Measurements from ENCODE around the gene AMFR. TPM values are rescaled to one million over a fixed set of nuclear protein-coding genes. Genes with fewer than 3 reads are reported as not detected.

AMFR gene
- total RNA-seq, 4 donors from 2014 or later, result 172 to 216 (median 194) TPM

GRCh38 chr16:56414366-56414765 is 11.0 kb downstream of the AMFR start:
- TF ChIP-seq CTCF (IDR thresholded peaks at IDR 0.05) (no peak), POLR2A (IDR thresholded peaks at IDR 0.05) (no peak), POLR2AphosphoS5 (IDR thresholded peaks at IDR 0.05) (no peak), EP300 (IDR thresholded peaks at IDR 0.05) (no peak)
- H3K36me3 ChIP-seq, result peaks cover 0 to 42% of the 10 kb centered on the region in 2 donors
- no peaks in the 10 kb centered on the region for H3K9me3 ChIP-seq
- no peaks in the 10 kb centered on the region for H3K27me3 ChIP-seq
- H3K4me3 ChIP-seq, result no peak overlapping the region
- no peak overlapping the region for H3K27ac ChIP-seq
- WGBS, 2 donors (ENCODE audit: low coverage in 1 of 2), result 82 to 83% methylated on average over 3 to 5 of the region's 5 CpGs
- peaks cover 0 to 43% (median 0%) of the 10 kb centered on the region in 3 donors for H3K4me1 ChIP-seq
- ATAC-seq, result no peak

GRCh38 chr16:56413381-56413780 is 12.0 kb downstream of the AMFR start:
- no peaks in the 10 kb centered on the region for H3K27me3 ChIP-seq
- no peaks in the 10 kb centered on the region for H3K9me3 ChIP-seq
- peaks cover 6 to 52% of the 10 kb centered on the region in 2 donors for H3K36me3 ChIP-seq
- no peak overlapping the region for H3K4me3 ChIP-seq
- 75 to 90% methylated on average over 4 to 5 of the region's 5 CpGs for WGBS, 2 donors (ENCODE audit: low coverage in 1 of 2)
- TF ChIP-seq EP300 (IDR thresholded peaks at IDR 0.05), result no peak
- TF ChIP-seq POLR2AphosphoS5 (IDR thresholded peaks at IDR 0.05), result no peak
- no peak for TF ChIP-seq CTCF (IDR thresholded peaks at IDR 0.05)
- no peak for TF ChIP-seq POLR2A (IDR thresholded peaks at IDR 0.05)
- H3K4me1 ChIP-seq, result peaks cover 0 to 36% (median 0%) of the 10 kb centered on the region in 3 donors
- no peak for ATAC-seq
- H3K27ac ChIP-seq, result no peak overlapping the region

- TF ChIP-seq EP300 (IDR thresholded peaks at IDR 0.05) (no peak), POLR2A (IDR thresholded peaks at IDR 0.05) (no peak), POLR2AphosphoS5 (IDR thresholded peaks at IDR 0.05) (no peak), CTCF (IDR thresholded peaks at IDR 0.05) (no peak)
- H3K36me3 ChIP-seq, result peaks cover 8 to 67% of the 10 kb centered on the region in 2 donors
Measured at GRCh38 chr16:56411624-56412023, 13.7 kb downstream of the AMFR start.

GRCh38 chr16:56411123-56411522 is 14.2 kb downstream of the AMFR start:
- Histone ChIP-seq H3K27ac (no peak overlapping the region), H3K4me3 (no peak overlapping the region), H3K36me3 (peaks cover 8 to 67% of the 10 kb centered on the region in 2 donors), H3K9me3 (no peaks in the 10 kb centered on the region), H3K27me3 (no peaks in the 10 kb centered on the region), H3K4me1 (peaks cover 0 to 28% (median 0%) of the 10 kb centered on the region in 3 donors)
- 72 to 80% methylated on average over 2 to 3 of the region's 5 CpGs for WGBS, 2 donors (ENCODE audit: low coverage in 1 of 2)
- TF ChIP-seq EP300 (IDR thresholded peaks at IDR 0.05) (no peak), POLR2AphosphoS5 (IDR thresholded peaks at IDR 0.05) (no peak), POLR2A (IDR thresholded peaks at IDR 0.05) (no peak), CTCF (IDR thresholded peaks at IDR 0.05) (no peak)
- ATAC-seq, result no peak

More at GRCh38 chr16:56411624-56412023, 13.7 kb downstream of the AMFR start:
- Histone ChIP-seq H3K27me3 (no peaks in the 10 kb centered on the region), H3K4me3 (no peak overlapping the region), H3K4me1 (peaks cover 0 to 33% (median 0%) of the 10 kb centered on the region in 3 donors), H3K27ac (no peak overlapping the region), H3K9me3 (no peaks in the 10 kb centered on the region)
- 87 to 100% methylated on average over 2 of the region's 2 CpGs for WGBS, 2 donors (ENCODE audit: low coverage in 1 of 2)
- ATAC-seq, result no peak

GRCh38 chr16:56409195-56409594 is 16.1 kb downstream of the AMFR start:
- TF ChIP-seq CTCF (IDR thresholded peaks at IDR 0.05) (no peak), POLR2AphosphoS5 (IDR thresholded peaks at IDR 0.05) (no peak), POLR2A (IDR thresholded peaks at IDR 0.05) (no peak), EP300 (IDR thresholded peaks at IDR 0.05) (no peak)
- no peak overlapping the region for H3K4me3 ChIP-seq
- H3K27me3 ChIP-seq, result no peaks in the 10 kb centered on the region
- WGBS, 2 donors (ENCODE audit: low coverage in 1 of 2), result 82 to 83% methylated on average over 4 of the region's 4 CpGs
- ATAC-seq, result no peak
- no peak overlapping the region for H3K27ac ChIP-seq
- H3K9me3 ChIP-seq, result no peaks in the 10 kb centered on the region
- peaks cover 14 to 82% of the 10 kb centered on the region in 2 donors for H3K36me3 ChIP-seq
- H3K4me1 ChIP-seq, result peaks cover 0 to 9% (median 0%) of the 10 kb centered on the region in 3 donors
